ENCODE data around the gene CEP57L1. TPM values are rescaled to one million over a fixed set of nuclear protein-coding genes. Genes with fewer than 3 reads are reported as not detected.

The CEP57L1 gene
- total and polyA plus RNA-seq, 2 experiments from 2014 or later: 20.6 to 25.6 TPM

- Histone ChIP-seq H3F3A (ENCODE audit: insufficient read depth) (peaks cover 2% of the 10 kb centered on the region; the same call in 1 of the 2 replicates), H2AFZ (no peak overlapping the region), H3K36me3 (ENCODE audit: low read depth) (no peaks in the 10 kb centered on the region), H3K9me3 (ENCODE audit: low read depth) (no peaks in the 10 kb centered on the region), H3K9me2 (ENCODE audit: insufficient read depth) (no peaks in the 10 kb centered on the region), H3K4me1 (ENCODE audit: insufficient read depth) (peaks cover 10% of the 10 kb centered on the region; the same call in 1 of the 2 replicates), H3K27ac (no peak overlapping the region), H3K27me3 (replicated peaks; ENCODE audit: insufficient read depth) (no peaks in the 10 kb centered on the region), H3K4me3 (no peak overlapping the region), H3K9ac (no peak overlapping the region), H3K4me2 (ENCODE audit: unreplicated experiment) (no peak overlapping the region), H4K20me1 (ENCODE audit: insufficient read depth) (no peaks in the 10 kb centered on the region), H3K79me2 (ENCODE audit: insufficient read depth) (no peaks in the 10 kb centered on the region)
- no peak for DNase-seq
- TF ChIP-seq EZH2 (IDR thresholded peaks at IDR 0.05; ENCODE audit: insufficient read depth, poor library complexity, severe bottlenecking) (no peak), EZH2phosphoT487 (IDR thresholded peaks at IDR 0.05; ENCODE audit: insufficient read depth, low read depth) (no peak)
- 33 to 36% methylated on average over 1 of the region's 1 CpG for WGBS, 2 experiments (ENCODE audit: low coverage in 1 of 2, low lambda C conversion rate in 2 of 2, missing lambda C conversion rate in 2 of 2)
- in situ Hi-C loops (cut with MboI): loop anchor here (25.0 kb wide), 1 partner anchor 938 kb away; no protein-coding TSS in a partner anchor
Measured at GRCh38 chr6:109050447-109051102, 44.7 kb upstream of the CEP57L1 start.

GRCh38 chr6:109051301-109052017, 43.8 kb upstream of the CEP57L1 start:
- no peak overlapping the region for H3K4me2 ChIP-seq (ENCODE audit: unreplicated experiment)
- H3K27me3 ChIP-seq (replicated peaks; ENCODE audit: insufficient read depth): no peaks in the 10 kb centered on the region
- peak; percentile 2 for DNase-seq
- no peak overlapping the region for H3K4me3 ChIP-seq
- in situ Hi-C loops (cut with MboI): loop anchor here (25.0 kb wide), 1 partner anchor 939 kb away; no protein-coding TSS in a partner anchor
- no peak overlapping the region for H3K9ac ChIP-seq
- H3K9me2 ChIP-seq (ENCODE audit: insufficient read depth): no peaks in the 10 kb centered on the region
- no peaks in the 10 kb centered on the region for H3K9me3 ChIP-seq (ENCODE audit: low read depth)
- H2AFZ ChIP-seq: no peak overlapping the region
- H3K79me2 ChIP-seq (ENCODE audit: insufficient read depth): no peaks in the 10 kb centered on the region
- WGBS, 2 experiments (ENCODE audit: low coverage in 1 of 2, low lambda C conversion rate in 2 of 2, missing lambda C conversion rate in 2 of 2): 88 to 100% methylated on average over 1 of the region's 1 CpG
- H3K27ac ChIP-seq: no peak overlapping the region
- peaks cover 11% of the 10 kb centered on the region for H3F3A ChIP-seq (ENCODE audit: insufficient read depth)
- no peak for TF ChIP-seq EZH2 (IDR thresholded peaks at IDR 0.05; ENCODE audit: insufficient read depth, poor library complexity, severe bottlenecking)
- no peak for TF ChIP-seq EZH2phosphoT487 (IDR thresholded peaks at IDR 0.05; ENCODE audit: insufficient read depth, low read depth)
- H3K36me3 ChIP-seq (ENCODE audit: low read depth): no peaks in the 10 kb centered on the region
- no peaks in the 10 kb centered on the region for H4K20me1 ChIP-seq (ENCODE audit: insufficient read depth)
- H3K4me1 ChIP-seq (ENCODE audit: insufficient read depth): peaks cover 19% of the 10 kb centered on the region

GRCh38 chr6:109052018-109052651, 43.2 kb upstream of the CEP57L1 start:
- in situ Hi-C loops (cut with MboI): loop anchor here (25.0 kb wide), 1 partner anchor 940 kb away; no protein-coding TSS in a partner anchor

GRCh38 chr6:109052852-109053251, 42.5 kb upstream of the CEP57L1 start:
- no peak overlapping the region for H3K4me2 ChIP-seq (ENCODE audit: unreplicated experiment)
- no peaks in the 10 kb centered on the region for H3K9me3 ChIP-seq (ENCODE audit: low read depth)
- H3K4me3 ChIP-seq: no peak overlapping the region
- no peak for DNase-seq
- H3K27me3 ChIP-seq (replicated peaks; ENCODE audit: insufficient read depth): no peaks in the 10 kb centered on the region
- no peaks in the 10 kb centered on the region for H4K20me1 ChIP-seq (ENCODE audit: insufficient read depth)
- peaks cover 12% of the 10 kb centered on the region for H3F3A ChIP-seq (ENCODE audit: insufficient read depth)
- TF ChIP-seq EZH2 (IDR thresholded peaks at IDR 0.05; ENCODE audit: insufficient read depth, poor library complexity, severe bottlenecking): no peak
- TF ChIP-seq EZH2phosphoT487 (IDR thresholded peaks at IDR 0.05; ENCODE audit: insufficient read depth, low read depth): no peak
- no peak overlapping the region for H3K9ac ChIP-seq
- H2AFZ ChIP-seq: no peak overlapping the region
- in situ Hi-C loops (cut with MboI): loop anchor here (25.0 kb wide), 1 partner anchor 941 kb away; no protein-coding TSS in a partner anchor
- WGBS, 2 experiments (ENCODE audit: low coverage in 1 of 2, low lambda C conversion rate in 2 of 2, missing lambda C conversion rate in 2 of 2): 78 to 88% methylated on average over 4 of the region's 4 CpGs
- H3K4me1 ChIP-seq (ENCODE audit: insufficient read depth): peaks cover 20% of the 10 kb centered on the region
- no peaks in the 10 kb centered on the region for H3K36me3 ChIP-seq (ENCODE audit: low read depth)
- no peaks in the 10 kb centered on the region for H3K79me2 ChIP-seq (ENCODE audit: insufficient read depth)
- H3K27ac ChIP-seq: no peak overlapping the region
- H3K9me2 ChIP-seq (ENCODE audit: insufficient read depth): no peaks in the 10 kb centered on the region

More at GRCh38 chr6:109052018-109052651, 43.2 kb upstream of the CEP57L1 start:
- Histone ChIP-seq H3K4me2 (ENCODE audit: unreplicated experiment) (no peak overlapping the region), H3K4me3 (no peak overlapping the region), H3K9me3 (ENCODE audit: low read depth) (no peaks in the 10 kb centered on the region), H3K27ac (no peak overlapping the region), H3K4me1 (ENCODE audit: insufficient read depth) (peaks cover 20% of the 10 kb centered on the region), H3K9ac (no peak overlapping the region), H3K79me2 (ENCODE audit: insufficient read depth) (no peaks in the 10 kb centered on the region), H2AFZ (no peak overlapping the region), H4K20me1 (ENCODE audit: insufficient read depth) (no peaks in the 10 kb centered on the region), H3K27me3 (replicated peaks; ENCODE audit: insufficient read depth) (no peaks in the 10 kb centered on the region), H3K36me3 (ENCODE audit: low read depth) (no peaks in the 10 kb centered on the region), H3F3A (ENCODE audit: insufficient read depth) (peaks cover 12% of the 10 kb centered on the region), H3K9me2 (ENCODE audit: insufficient read depth) (no peaks in the 10 kb centered on the region)
- no peak for TF ChIP-seq EZH2phosphoT487 (IDR thresholded peaks at IDR 0.05; ENCODE audit: insufficient read depth, low read depth)
- TF ChIP-seq EZH2 (IDR thresholded peaks at IDR 0.05; ENCODE audit: insufficient read depth, poor library complexity, severe bottlenecking): no peak
- no peak for DNase-seq
